ENCODE data around the gene BBOX1.
A peak's percentile ranks its signal among the peaks of the same experiment; 100 is the strongest.

The BBOX1 gene

GRCh38 chr11:26997378-26997777, 43.2 kb upstream of the BBOX1 start:
- no peak for ATAC-seq
- TF ChIP-seq ZNF8 (CRISPR knock-in tag; IDR thresholded peaks at IDR 0.05) (no peak), CSDC2 (CRISPR knock-in tag; IDR thresholded peaks at IDR 0.05) (no peak), PATZ1 (CRISPR knock-in tag; IDR thresholded peaks at IDR 0.05; ENCODE audit: borderline replicate concordance) (no peak), BACH2 (CRISPR knock-in tag; IDR thresholded peaks at IDR 0.05; ENCODE audit: borderline replicate concordance) (no peak), TOX (CRISPR knock-in tag; IDR thresholded peaks at IDR 0.05; ENCODE audit: borderline replicate concordance) (no peak), ARNTL (CRISPR knock-in tag; IDR thresholded peaks at IDR 0.05; ENCODE audit: borderline replicate concordance, low read depth) (no peak), ESRRG (CRISPR knock-in tag; IDR thresholded peaks at IDR 0.05) (no peak), ZFP3 (CRISPR knock-in tag; IDR thresholded peaks at IDR 0.05) (no peak), ZFP30 (CRISPR knock-in tag; IDR thresholded peaks at IDR 0.05) (no peak), ISL1 (CRISPR knock-in tag; IDR thresholded peaks at IDR 0.05) (no peak), SNAI2 (CRISPR knock-in tag; IDR thresholded peaks at IDR 0.05) (no peak), TCF4 (CRISPR knock-in tag; IDR thresholded peaks at IDR 0.05; ENCODE audit: borderline replicate concordance) (no peak), ZNF70 (CRISPR knock-in tag; IDR thresholded peaks at IDR 0.05) (no peak), RARB (CRISPR knock-in tag; IDR thresholded peaks at IDR 0.05) (no peak), ZNF565 (CRISPR knock-in tag; conservative IDR thresholded peaks at IDR 0.05; ENCODE audit: low read depth) (no peak), GLIS3 (CRISPR knock-in tag; IDR thresholded peaks at IDR 0.05) (no peak), OSR1 (CRISPR knock-in tag; IDR thresholded peaks at IDR 0.05) (no peak), PPARA (CRISPR knock-in tag; IDR thresholded peaks at IDR 0.05; ENCODE audit: borderline replicate concordance) (no peak)

- peak; percentile 55 for TF ChIP-seq ISL1 (CRISPR knock-in tag; IDR thresholded peaks at IDR 0.05)
Measured at GRCh38 chr11:27001136-27001730, 39.4 kb upstream of the BBOX1 start.

GRCh38 chr11:27002431-27002830, 38.2 kb upstream of the BBOX1 start:
- TF ChIP-seq TCF4 (CRISPR knock-in tag; IDR thresholded peaks at IDR 0.05; ENCODE audit: borderline replicate concordance), result no peak
- TF ChIP-seq SNAI2 (CRISPR knock-in tag; IDR thresholded peaks at IDR 0.05), result no peak
- no peak for TF ChIP-seq CSDC2 (CRISPR knock-in tag; IDR thresholded peaks at IDR 0.05)
- no peak for TF ChIP-seq ZNF70 (CRISPR knock-in tag; IDR thresholded peaks at IDR 0.05)
- TF ChIP-seq CREB5 (CRISPR knock-in tag; IDR thresholded peaks at IDR 0.05; ENCODE audit: low read depth), result no peak
- no peak for TF ChIP-seq ARNTL (CRISPR knock-in tag; IDR thresholded peaks at IDR 0.05; ENCODE audit: borderline replicate concordance, low read depth)
- no peak for TF ChIP-seq CSRNP3 (CRISPR knock-in tag; IDR thresholded peaks at IDR 0.05)
- TF ChIP-seq BACH2 (CRISPR knock-in tag; IDR thresholded peaks at IDR 0.05; ENCODE audit: borderline replicate concordance), result no peak
- TF ChIP-seq POU6F1 (CRISPR knock-in tag; IDR thresholded peaks at IDR 0.05; ENCODE audit: borderline replicate concordance, low read depth), result no peak
- TF ChIP-seq TOX (CRISPR knock-in tag; IDR thresholded peaks at IDR 0.05; ENCODE audit: borderline replicate concordance), result no peak
- TF ChIP-seq RARB (CRISPR knock-in tag; IDR thresholded peaks at IDR 0.05), result no peak
- TF ChIP-seq PPARA (CRISPR knock-in tag; IDR thresholded peaks at IDR 0.05; ENCODE audit: borderline replicate concordance), result no peak
- no peak for ATAC-seq

More at GRCh38 chr11:27001136-27001730, 39.4 kb upstream of the BBOX1 start:
- peak; percentile 55 for ATAC-seq

- TF ChIP-seq PATZ1 (CRISPR knock-in tag; IDR thresholded peaks at IDR 0.05; ENCODE audit: borderline replicate concordance) (no peak), TSHZ2 (CRISPR knock-in tag; IDR thresholded peaks at IDR 0.05) (no peak), TOX (CRISPR knock-in tag; IDR thresholded peaks at IDR 0.05; ENCODE audit: borderline replicate concordance) (no peak), CREB5 (CRISPR knock-in tag; IDR thresholded peaks at IDR 0.05; ENCODE audit: low read depth) (no peak), ARNTL (CRISPR knock-in tag; IDR thresholded peaks at IDR 0.05; ENCODE audit: borderline replicate concordance, low read depth) (no peak)
- no peak for ATAC-seq
Measured at GRCh38 chr11:27002838-27003237, 37.8 kb upstream of the BBOX1 start.
